Limb (tissue), 2 donors: ENCODE results near the gene BMPR2.
"Not testable (repeated sequence)": the region's sequence is repeated elsewhere in the genome, so short reads cannot be mapped to it uniquely, and the experiment has no call there.

Experiments
- DNase-seq, 2 donors: peaks; one replicate each; pipeline ENCODE4 v3.0.0-alpha.2; 2016; ENCODE audit errors: extremely low spot score in 2 of 2

The BMPR2 gene

GRCh38 chr2:202521470-202521869, 145.3 kb downstream of the BMPR2 start:
- DNase-seq = no peak

- DNase-seq = peak in 1 of 2 donors; percentile 39
Observed at GRCh38 chr2:202529389-202529788, 153.3 kb downstream of the BMPR2 start.

GRCh38 chr2:202530038-202530437, 153.9 kb downstream of the BMPR2 start:
- no peak for DNase-seq

- DNase-seq = not testable (repeated sequence)
Observed at GRCh38 chr2:202535290-202535689, 159.2 kb downstream of the BMPR2 start.

- DNase-seq = no peak
Observed at GRCh38 chr2:202541137-202541536, 165.0 kb downstream of the BMPR2 start.

- no peak for DNase-seq
Observed at GRCh38 chr2:202542142-202542541, 166.0 kb downstream of the BMPR2 start.

- no peak for DNase-seq
Observed at GRCh38 chr2:202545523-202545922, 169.4 kb downstream of the BMPR2 start.

GRCh38 chr2:202545931-202546330, 169.8 kb downstream of the BMPR2 start:
- no peak for DNase-seq

- DNase-seq = not testable (repeated sequence)
Observed at GRCh38 chr2:202546499-202547141, 170.5 kb downstream of the BMPR2 start.

- DNase-seq = no peak
Observed at GRCh38 chr2:202548240-202548639, 172.1 kb downstream of the BMPR2 start.

GRCh38 chr2:202551000-202551399, 174.9 kb downstream of the BMPR2 start:
- not testable (repeated sequence) for DNase-seq

GRCh38 chr2:202555356-202555755, 179.2 kb downstream of the BMPR2 start:
- no peak for DNase-seq

GRCh38 chr2:202560200-202560599, 184.1 kb downstream of the BMPR2 start:
- DNase-seq = no peak

GRCh38 chr2:202564226-202564625, 188.1 kb downstream of the BMPR2 start:
- DNase-seq = no peak

- DNase-seq = no peak
Observed at GRCh38 chr2:202566286-202566685, 190.2 kb downstream of the BMPR2 start.

GRCh38 chr2:202574541-202574940, 198.4 kb downstream of the BMPR2 start:
- DNase-seq = no peak

GRCh38 chr2:202575194-202575593, 199.1 kb downstream of the BMPR2 start:
- DNase-seq = not testable (repeated sequence)

- no peak for DNase-seq
Observed at GRCh38 chr2:202577250-202578183, 201.4 kb downstream of the BMPR2 start.

- DNase-seq = not testable (repeated sequence)
Observed at GRCh38 chr2:202582846-202583245, 206.7 kb downstream of the BMPR2 start.

- DNase-seq = no peak
Observed at GRCh38 chr2:202583709-202584219, 207.6 kb downstream of the BMPR2 start.

- DNase-seq = peak; percentile 70 to 81
Observed at GRCh38 chr2:202588647-202589581, 212.8 kb downstream of the BMPR2 start.
